PC-3 (cell line): Measurements from ENCODE around the gene SLC4A4.

ENCODE experiments used
- CTCF ChIP-seq: fragments of 300-600 bp; sonication (generic); conservative IDR thresholded peaks from 2 replicates; pipeline ENCODE4 v1.5.1; 2017; ENCODE audit warnings: antibody characterized with exemption, low read depth, mild to moderate bottlenecking, low read length
- EZH2 ChIP-seq: fragments of 300-600 bp; sonication (generic); IDR thresholded peaks from one replicate; pipeline ENCODE4 v1.6.1; 2017; ENCODE audit warnings: antibody characterized with exemption, mild to moderate bottlenecking, low read length; ENCODE audit not compliant: unreplicated experiment

DNA sequence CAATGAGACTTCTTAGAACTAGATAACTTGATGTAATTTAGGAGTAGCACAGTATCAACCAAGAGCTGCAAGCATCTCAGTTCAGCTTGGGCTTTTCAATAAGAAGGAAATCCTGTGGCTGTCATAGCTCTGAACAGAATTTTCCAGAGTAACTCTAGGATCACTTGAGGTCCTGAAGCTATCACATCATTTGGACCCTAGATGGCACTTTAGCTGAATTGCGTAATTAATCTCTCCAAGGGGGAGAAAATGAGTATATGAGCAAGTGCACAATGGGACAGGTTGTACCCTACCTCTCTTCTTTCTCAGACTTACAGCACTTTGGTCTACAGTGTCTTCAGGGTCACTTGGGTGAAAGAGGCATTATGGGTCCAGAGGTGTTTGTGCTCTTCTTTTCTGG is 45.2 kb downstream of the SLC4A4 start:
- TF ChIP-seq EZH2 (no peak), CTCF (no peak)
